HepG2 (cell line): ENCODE results near the gene ARID1A. TPM values are rescaled to one million over a fixed set of nuclear protein-coding genes. Genes with fewer than 3 reads are reported as not detected.

Source experiments
- BRD4 ChIP-seq: sonication (generic); formaldehyde crosslinking; IDR thresholded peaks from 2 replicates; pipeline ENCODE4 v1.4.0; 2020; ENCODE audit warnings: missing genetic modification reagents
- CEBPB ChIP-seq: IDR thresholded peaks from 2 replicates; pipeline ENCODE4 v1.6.1; 2011; ENCODE audit warnings: low read depth, low read length, improper control_type of control experiment, borderline replicate concordance
- HINFP ChIP-seq: sonication (generic); formaldehyde crosslinking; IDR thresholded peaks from 2 replicates; pipeline ENCODE4 v1.4.0; 2020; ENCODE audit warnings: low read depth, mild to moderate bottlenecking, missing genetic modification reagents
- HNRNPLL ChIP-seq: fragments of 200-400 bp; formaldehyde crosslinking; IDR thresholded peaks from 2 replicates; pipeline ENCODE4 v1.6.1; 2017; ENCODE audit warnings: mild to moderate bottlenecking, low read depth, low read length; ENCODE audit not compliant: poor library complexity, severe bottlenecking
- KMT2A ChIP-seq: sonication (generic); formaldehyde crosslinking; IDR thresholded peaks from 2 replicates; pipeline ENCODE4 v1.4.0; 2020; ENCODE audit warnings: missing genetic modification reagents
- MYC ChIP-seq: sonication (generic); formaldehyde crosslinking; IDR thresholded peaks from 2 replicates; pipeline ENCODE4 v1.9.0; 2021; ENCODE audit warnings: missing genetic modification reagents, borderline replicate concordance
- PLSCR1 ChIP-seq: sonication (generic); formaldehyde crosslinking; IDR thresholded peaks from 2 replicates; pipeline ENCODE4 v1.5.0; 2020; ENCODE audit warnings: missing genetic modification reagents, mild to moderate bottlenecking, borderline replicate concordance
- SOX13 ChIP-seq, 3 experiments: fragments of 450-650 bp in 1 of 3; sonication (generic) in 1 of 3; formaldehyde crosslinking in 1 of 3; IDR thresholded peaks in 2 of 3; conservative IDR thresholded peaks in 1 of 3; 2 replicates each; pipeline versions ENCODE4 v1.5.0 to v1.6.1; 2016 to 2020; ENCODE audit warnings: antibody characterized with exemption in 1 of 3, mild to moderate bottlenecking in 1 of 3, missing compliant biosample characterization in 1 of 3, missing genetic modification reagents in 1 of 3, moderate library complexity in 1 of 3
- TEAD2 ChIP-seq: sonication (generic); formaldehyde crosslinking; IDR thresholded peaks from 2 replicates; pipeline ENCODE4 v1.9.0; 2021; ENCODE audit warnings: missing genetic modification reagents
- ZC3H4 ChIP-seq: sonication (generic); formaldehyde crosslinking; IDR thresholded peaks from 2 replicates; pipeline ENCODE4 v1.4.0; 2020; ENCODE audit warnings: missing genetic modification reagents, borderline replicate concordance
- ZNF329 ChIP-seq: sonication (generic); formaldehyde crosslinking; IDR thresholded peaks from 2 replicates; pipeline ENCODE4 v1.9.0; 2021; ENCODE audit warnings: low read depth, mild to moderate bottlenecking, missing genetic modification reagents
- ZNF362 ChIP-seq: sonication (generic); formaldehyde crosslinking; IDR thresholded peaks from 2 replicates; pipeline ENCODE4 v1.4.0; 2020; ENCODE audit warnings: missing genetic modification reagents, mild to moderate bottlenecking, borderline replicate concordance
- ZNF431 ChIP-seq: sonication (generic); formaldehyde crosslinking; IDR thresholded peaks from 2 replicates; pipeline ENCODE4 v1.9.0; 2022; ENCODE audit warnings: missing genetic modification reagents, low read depth, mild to moderate bottlenecking, borderline replicate concordance
- ZNF446 ChIP-seq: sonication (generic); formaldehyde crosslinking; IDR thresholded peaks from 2 replicates; pipeline ENCODE4 v1.5.0; 2020; ENCODE audit warnings: mild to moderate bottlenecking, missing genetic modification reagents
- ZNF543 ChIP-seq: sonication (generic); formaldehyde crosslinking; IDR thresholded peaks from 2 replicates; pipeline ENCODE4 v1.4.0; 2020; ENCODE audit warnings: mild to moderate bottlenecking, missing genetic modification reagents
- ZNF672 ChIP-seq: sonication (generic); formaldehyde crosslinking; IDR thresholded peaks from 2 replicates; pipeline ENCODE4 v1.8.1; 2022; ENCODE audit warnings: missing genetic modification reagents
- ZNF710 ChIP-seq: sonication (generic); formaldehyde crosslinking; IDR thresholded peaks from 2 replicates; pipeline ENCODE4 v1.5.0; 2020; ENCODE audit warnings: mild to moderate bottlenecking, missing genetic modification reagents, borderline replicate concordance
- ZNF850 ChIP-seq: sonication (generic); formaldehyde crosslinking; conservative IDR thresholded peaks from 2 replicates; pipeline ENCODE4 v1.9.0; 2021; ENCODE audit warnings: mild to moderate bottlenecking, missing genetic modification reagents
- ZXDC ChIP-seq: sonication (generic); formaldehyde crosslinking; IDR thresholded peaks from 2 replicates; pipeline ENCODE4 v1.5.0; 2020; ENCODE audit warnings: mild to moderate bottlenecking, missing genetic modification reagents
- polyA plus RNA-seq, 8 experiments: library from polyadenylated mRNA; depleted of rRNA in 3 of 8; stranded (reverse) in 7 of 8; unstranded in 1 of 8; fragments of >200 nt; fragmentation: Illumina TruSeq in 4 of 8; extraction: Trizol in 4 of 8; gene quantifications; 2 replicates each; pipeline versions ENCODE4 v1.2.1 to v1.2.3, GENCODE V29; 2011 to 2016; ENCODE audit warnings: low read depth in 4 of 8, missing spikeins in 1 of 8, mixed read lengths in 1 of 8; ENCODE audit not compliant: insufficient read depth in 1 of 8
- total RNA-seq, 5 experiments: library from RNA; depleted of rRNA; stranded (reverse); fragments of >200 nt; fragmentation: Illumina TruSeq; extraction: Trizol; gene quantifications; 2 replicates each; pipeline ENCODE4 v1.2.3, GENCODE V29; 2016; ENCODE audit warnings: low read depth in 1 of 5

The ARID1A gene
- total and polyA plus RNA-seq, 2 of the 13 experiments (the other 11 are each of a cell fraction or from before 2014, with no cell fraction given): 11.9 to 15.9 TPM

GRCh38 chr1:26788836-26789611, 93.2 kb downstream of the ARID1A start (continued):
- TF ChIP-seq PLSCR1 (CRISPR knock-in tag) (0 out of 2 replicates have a peak, but pooled peaks have one; percentile 34), ZNF446 (CRISPR knock-in tag) (no peak), ZNF362 (CRISPR knock-in tag) (no peak), MYC (0 out of 2 replicates have a peak, but pooled peaks have one; percentile 29), HNRNPLL (no peak), ZXDC (CRISPR knock-in tag) (0 out of 2 replicates have a peak, but pooled peaks have one; percentile 38), ZNF431 (CRISPR knock-in tag) (peak; percentile 54; the same call in 1 of the 2 replicates), BRD4 (CRISPR knock-in tag) (no peak), ZNF672 (CRISPR knock-in tag) (no peak), SOX13 (IDR thresholded peaks at IDR 0.05) (no peak), SOX13 (CRISPR knock-in tag; conservative IDR thresholded peaks at IDR 0.05 in 1 of 2, IDR thresholded peaks at IDR 0.05 in 1 of 2) (peak in 1 of 2 experiments; percentile 28; a peak in 1 of 4 replicates), TEAD2 (CRISPR knock-in tag) (no peak), ZNF543 (CRISPR knock-in tag) (no peak), ZNF329 (no peak), CEBPB (0 out of 2 replicates have a peak, but pooled peaks have one; percentile 8), HINFP (CRISPR knock-in tag) (no peak), ZNF710 (peak; percentile 45; the same call in 1 of the 2 replicates), ZC3H4 (CRISPR knock-in tag) (no peak), KMT2A (CRISPR knock-in tag) (peak; percentile 34; the same call in 1 of the 2 replicates), ZNF850 (CRISPR knock-in tag) (0 out of 2 replicates have a peak, but pooled peaks have one; percentile 57)
